Nephron progenitor cell (in vitro differentiated cells): ENCODE measurements around the gene FARSA.

Source experiments
- DNase-seq: peaks from one replicate; pipeline ENCODE4 v3.0.0; 2021
- H3K27ac Mint-ChIP-seq: 2 replicates; pipeline ENCODE4 v1.8.0; 2021; ENCODE audit warnings: mild to moderate bottlenecking, moderate library complexity, mixed read lengths
- H3K27me3 Mint-ChIP-seq: 2 replicates; pipeline ENCODE4 v1.8.0; 2021; ENCODE audit warnings: mild to moderate bottlenecking, low read depth, mixed read lengths; ENCODE audit not compliant: poor library complexity
- H3K36me3 Mint-ChIP-seq: 2 replicates; pipeline ENCODE4 v1.8.0; 2021; ENCODE audit warnings: low read depth, mixed read lengths
- H3K4me1 Mint-ChIP-seq: 2 replicates; pipeline ENCODE4 v1.8.0; 2021; ENCODE audit warnings: mixed read lengths
- H3K4me3 Mint-ChIP-seq: 2 replicates; pipeline ENCODE4 v1.8.0; 2021; ENCODE audit warnings: mild to moderate bottlenecking, moderate library complexity, mixed read lengths
- H3K9me3 Mint-ChIP-seq: 2 replicates; pipeline ENCODE4 v1.8.0; 2021; ENCODE audit warnings: mild to moderate bottlenecking, moderate library complexity, mixed read lengths
- TF ChIP-seq, protein P1 (sequence below): fragments of 200-600 bp; sonication (generic); IDR thresholded peaks from 2 replicates; pipeline ENCODE4 v1.5.0; 2021; ENCODE audit warnings: antibody characterized with exemption

FARSA gene

DNA sequence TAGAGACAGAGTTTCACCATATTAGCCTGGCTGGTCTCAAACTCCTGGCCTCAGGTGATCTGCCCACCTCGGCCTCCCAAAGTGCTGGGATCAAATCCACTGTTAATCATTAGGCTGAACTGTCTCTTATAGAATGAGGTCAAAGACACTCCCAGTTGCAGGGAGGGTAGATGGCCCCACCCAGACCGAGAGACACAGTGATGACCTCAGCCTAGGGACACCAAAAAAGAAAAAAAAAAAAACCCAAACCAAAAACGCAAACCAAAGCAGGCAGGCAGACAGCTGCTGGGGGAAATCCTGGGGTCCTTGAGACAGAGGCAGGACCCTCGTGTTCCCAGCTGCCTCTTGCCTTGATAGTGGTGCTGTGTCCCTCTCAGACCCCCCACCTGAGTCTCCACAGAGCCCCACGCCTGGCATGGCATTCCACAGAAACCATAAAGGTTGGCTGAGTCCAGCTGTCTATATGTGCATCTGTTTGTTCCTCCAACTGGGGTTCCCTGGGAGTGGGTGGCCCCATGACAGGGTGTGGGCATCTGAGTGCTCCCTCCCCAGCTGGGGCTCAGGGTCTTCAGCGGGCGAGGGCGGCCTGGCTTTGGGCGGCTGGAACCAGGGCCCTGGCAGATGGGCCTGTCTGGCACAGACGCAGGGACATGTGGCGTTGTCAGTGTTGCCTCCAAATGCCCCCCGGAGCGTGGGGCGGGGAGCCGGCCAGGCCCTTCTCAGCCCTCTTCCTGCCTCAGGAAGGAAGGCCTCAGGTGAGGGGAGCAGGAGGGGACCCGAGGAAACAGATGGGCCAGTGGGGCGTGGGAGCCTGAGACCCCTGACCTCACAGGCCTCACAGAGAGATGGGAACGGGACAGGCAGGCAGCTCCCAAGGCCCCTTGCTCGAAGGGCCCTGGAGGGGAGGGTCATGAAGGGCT is 41.0 kb upstream of the FARSA start:
- TF ChIP-seq, protein P1, sequence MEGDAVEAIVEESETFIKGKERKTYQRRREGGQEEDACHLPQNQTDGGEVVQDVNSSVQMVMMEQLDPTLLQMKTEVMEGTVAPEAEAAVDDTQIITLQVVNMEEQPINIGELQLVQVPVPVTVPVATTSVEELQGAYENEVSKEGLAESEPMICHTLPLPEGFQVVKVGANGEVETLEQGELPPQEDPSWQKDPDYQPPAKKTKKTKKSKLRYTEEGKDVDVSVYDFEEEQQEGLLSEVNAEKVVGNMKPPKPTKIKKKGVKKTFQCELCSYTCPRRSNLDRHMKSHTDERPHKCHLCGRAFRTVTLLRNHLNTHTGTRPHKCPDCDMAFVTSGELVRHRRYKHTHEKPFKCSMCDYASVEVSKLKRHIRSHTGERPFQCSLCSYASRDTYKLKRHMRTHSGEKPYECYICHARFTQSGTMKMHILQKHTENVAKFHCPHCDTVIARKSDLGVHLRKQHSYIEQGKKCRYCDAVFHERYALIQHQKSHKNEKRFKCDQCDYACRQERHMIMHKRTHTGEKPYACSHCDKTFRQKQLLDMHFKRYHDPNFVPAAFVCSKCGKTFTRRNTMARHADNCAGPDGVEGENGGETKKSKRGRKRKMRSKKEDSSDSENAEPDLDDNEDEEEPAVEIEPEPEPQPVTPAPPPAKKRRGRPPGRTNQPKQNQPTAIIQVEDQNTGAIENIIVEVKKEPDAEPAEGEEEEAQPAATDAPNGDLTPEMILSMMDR: no peak
- peaks cover 6% of the 10 kb centered on the region for H3K4me1 Mint-ChIP-seq
- H3K36me3 Mint-ChIP-seq: no peaks in the 10 kb centered on the region
- no peak for DNase-seq
- H3K27ac Mint-ChIP-seq: no peak overlapping the region
- no peaks in the 10 kb centered on the region for H3K9me3 Mint-ChIP-seq
- peaks cover 59% of the 10 kb centered on the region for H3K27me3 Mint-ChIP-seq
- H3K4me3 Mint-ChIP-seq: no peak overlapping the region

DNA sequence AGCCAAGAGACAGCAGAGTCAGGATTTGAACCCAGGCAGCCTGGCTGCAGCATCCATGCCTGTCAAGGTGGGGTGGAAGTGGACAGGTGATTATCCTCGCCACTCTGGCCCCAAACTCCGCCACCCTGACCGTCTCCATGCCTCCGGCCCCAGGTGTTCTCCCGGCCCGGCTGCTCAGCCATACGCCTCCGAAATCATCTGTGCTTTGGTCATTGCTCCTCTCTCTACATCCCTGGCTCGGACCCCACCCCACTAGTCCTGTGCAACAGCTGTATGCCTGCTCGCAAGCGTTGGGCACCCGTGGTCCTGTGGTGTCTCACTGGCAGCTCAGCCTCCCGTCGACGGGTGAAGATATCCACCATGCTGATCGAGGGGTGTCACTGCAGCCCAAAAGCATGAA is 39.7 kb upstream of the FARSA start:
- DNase-seq: no peak
- Mint-ChIP-seq H3K9me3 (no peaks in the 10 kb centered on the region), H3K36me3 (no peaks in the 10 kb centered on the region), H3K27me3 (peaks cover 54% of the 10 kb centered on the region), H3K4me1 (peaks cover 6% of the 10 kb centered on the region), H3K4me3 (no peak overlapping the region), H3K27ac (no peak overlapping the region)
- TF ChIP-seq, protein P1: no peak

GRCh38 chr19:12970070-12970820 is 36.7 kb upstream of the FARSA start:
- peaks cover 7% of the 10 kb centered on the region for H3K4me1 Mint-ChIP-seq
- no peaks in the 10 kb centered on the region for H3K9me3 Mint-ChIP-seq
- no peak for DNase-seq
- H3K27me3 Mint-ChIP-seq: peaks cover 30% of the 10 kb centered on the region
- no peak overlapping the region for H3K27ac Mint-ChIP-seq
- no peaks in the 10 kb centered on the region for H3K36me3 Mint-ChIP-seq
- TF ChIP-seq, protein P1: no peak
- H3K4me3 Mint-ChIP-seq: no peak overlapping the region

- Mint-ChIP-seq H3K4me3 (no peak within 1 kb of the TSS), H3K27ac (no peak within 1 kb of the TSS), H3K36me3 (no peaks in the 10 kb centered on the region), H3K9me3 (no peaks in the 10 kb centered on the region), H3K27me3 (peaks cover 30% of the 10 kb centered on the region), H3K4me1 (peaks cover 12% of the 10 kb centered on the region)
- TF ChIP-seq, protein P1: no peak
- DNase-seq: no peak
These were observed 35.9 kb upstream of the FARSA start, which contains the start of gene DAND5 for GRCh38 chr19:12969292-12969988. Gene DAND5, plus strand, starts transcription at chr19:12969576. Its CDS starts 85 bp downstream, at chr19:12969661.

GRCh38 chr19:12967907-12968306 is 34.4 kb upstream of the FARSA start:
- Mint-ChIP-seq H3K36me3 (no peaks in the 10 kb centered on the region), H3K4me3 (no peak overlapping the region), H3K4me1 (peaks cover 12% of the 10 kb centered on the region), H3K9me3 (peaks cover 4% of the 10 kb centered on the region), H3K27me3 (peaks cover 33% of the 10 kb centered on the region), H3K27ac (no peak overlapping the region)
- TF ChIP-seq, protein P1: no peak
- DNase-seq: no peak
